ENCODE measurements around the gene LRP5.

GRCh38 chr11:68438658-68439259 is 126.4 kb downstream of the LRP5 start:
- TF ChIP-seq, protein P1, sequence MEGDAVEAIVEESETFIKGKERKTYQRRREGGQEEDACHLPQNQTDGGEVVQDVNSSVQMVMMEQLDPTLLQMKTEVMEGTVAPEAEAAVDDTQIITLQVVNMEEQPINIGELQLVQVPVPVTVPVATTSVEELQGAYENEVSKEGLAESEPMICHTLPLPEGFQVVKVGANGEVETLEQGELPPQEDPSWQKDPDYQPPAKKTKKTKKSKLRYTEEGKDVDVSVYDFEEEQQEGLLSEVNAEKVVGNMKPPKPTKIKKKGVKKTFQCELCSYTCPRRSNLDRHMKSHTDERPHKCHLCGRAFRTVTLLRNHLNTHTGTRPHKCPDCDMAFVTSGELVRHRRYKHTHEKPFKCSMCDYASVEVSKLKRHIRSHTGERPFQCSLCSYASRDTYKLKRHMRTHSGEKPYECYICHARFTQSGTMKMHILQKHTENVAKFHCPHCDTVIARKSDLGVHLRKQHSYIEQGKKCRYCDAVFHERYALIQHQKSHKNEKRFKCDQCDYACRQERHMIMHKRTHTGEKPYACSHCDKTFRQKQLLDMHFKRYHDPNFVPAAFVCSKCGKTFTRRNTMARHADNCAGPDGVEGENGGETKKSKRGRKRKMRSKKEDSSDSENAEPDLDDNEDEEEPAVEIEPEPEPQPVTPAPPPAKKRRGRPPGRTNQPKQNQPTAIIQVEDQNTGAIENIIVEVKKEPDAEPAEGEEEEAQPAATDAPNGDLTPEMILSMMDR (optimal IDR thresholded peaks at IDR 0.05 in 1 of 3, IDR thresholded peaks at IDR 0.05 in 1 of 3, conservative IDR thresholded peaks at IDR 0.05 in 1 of 3; ENCODE audit: extremely low read depth in 1 of 3, insufficient read depth in 2 of 3, low read length in 3 of 3) = no peak
- no peak for TF ChIP-seq EZH2 (IDR thresholded peaks at IDR 0.05; ENCODE audit: low read length)

Data from keratinocyte (primary cell).